PC-3 (cell line): ENCODE measurements around the gene ATP8A1. TPM values are rescaled to one million over a fixed set of nuclear protein-coding genes. Genes with fewer than 3 reads are reported as not detected.

Source experiments
- ATAC-seq: fragments of 200-7000 bp; cut with Tn5 transposase; 2 replicates; pipeline ENCODE4 v1.9.1; 2020; ENCODE audit warnings: mild to moderate bottlenecking, moderate library complexity
- BruUV-seq: library from RNA; stranded (reverse); fragments of 400-500 nt; replicated peaks from 2 replicates; lab custom pipeline; 2021; lab: Mats Ljungman, UMichigan
- CTCF ChIA-PET: fragments of 300-600 bp; sonication (Branson Sonifier 250); formaldehyde crosslinking; loops from one replicate; lab custom pipeline; 2022; ENCODE audit warnings: antibody characterized with exemption; lab: Charles Lee
- POLR2A ChIA-PET: fragments of 300-600 bp; sonication (Branson Sonifier 250); formaldehyde crosslinking; loops from one replicate; lab custom pipeline; 2022; ENCODE audit warnings: antibody characterized with exemption; ENCODE audit not compliant: unreplicated experiment; lab: Charles Lee
- DNase-seq: peaks from one replicate; pipeline ENCODE4 v3.0.0-alpha.2; 2015
- H2AFZ ChIP-seq: fragments of 300-600 bp; sonication (generic); 2 replicates; pipeline ENCODE4 v1.6.0; 2016; ENCODE audit warnings: antibody characterized with exemption, low read length
- H3F3A ChIP-seq: fragments of 300-600 bp; sonication (generic); one replicate; pipeline ENCODE4 v1.6.0; 2017; ENCODE audit warnings: antibody characterized with exemption, low read length, control low read depth, mild to moderate bottlenecking; ENCODE audit not compliant: unreplicated experiment
- H3K27ac ChIP-seq: fragments of 300-600 bp; sonication (generic); 2 replicates; pipeline ENCODE4 v1.5.1; 2016; ENCODE audit warnings: mild to moderate bottlenecking, low read length
- H3K27me3 ChIP-seq: fragments of 300-600 bp; sonication (generic); 2 replicates; pipeline ENCODE4 v1.6.1; 2016; ENCODE audit warnings: low read length, mixed read lengths
- H3K36me3 ChIP-seq: fragments of 300-600 bp; sonication (generic); 2 replicates; pipeline ENCODE4 v1.6.1; 2016; ENCODE audit warnings: low read depth, mixed run types, low read length, mixed read lengths
- H3K4me1 ChIP-seq: fragments of 300-600 bp; sonication (generic); 2 replicates; pipeline ENCODE4 v1.5.1; 2016; ENCODE audit warnings: low read length; ENCODE audit not compliant: insufficient read depth
- H3K4me2 ChIP-seq: fragments of 300-600 bp; sonication (generic); 2 replicates; pipeline ENCODE4 v1.6.0; 2016; ENCODE audit warnings: low read length
- H3K4me3 ChIP-seq: fragments of 300-600 bp; sonication (generic); 2 replicates; pipeline ENCODE4 v1.5.1; 2016; ENCODE audit warnings: mild to moderate bottlenecking, low read length, mixed read lengths
- H3K79me2 ChIP-seq: fragments of 300-600 bp; sonication (generic); 2 replicates; pipeline ENCODE4 v1.6.1; 2017; ENCODE audit warnings: low read length, mixed read lengths
- H3K9ac ChIP-seq: fragments of 300-600 bp; sonication (generic); 2 replicates; pipeline ENCODE4 v1.6.0; 2016; ENCODE audit warnings: mild to moderate bottlenecking, low read length
- H3K9me2 ChIP-seq: fragments of 300-600 bp; sonication (generic); replicated peaks from 2 replicates; pipeline ENCODE4 v1.6.1; 2016; ENCODE audit warnings: mixed run types, low read length, mixed read lengths
- H3K9me3 ChIP-seq: fragments of 300-600 bp; sonication (generic); 2 replicates; pipeline ENCODE4 v1.6.1; 2016; ENCODE audit warnings: low read length, mixed read lengths
- H4K20me1 ChIP-seq: fragments of 300-600 bp; sonication (generic); 2 replicates; pipeline ENCODE4 v1.6.1; 2016; ENCODE audit warnings: low read length, mixed read lengths
- CTCF ChIP-seq: fragments of 300-600 bp; sonication (generic); conservative IDR thresholded peaks from 2 replicates; pipeline ENCODE4 v1.5.1; 2017; ENCODE audit warnings: antibody characterized with exemption, low read depth, mild to moderate bottlenecking, low read length
- EZH2 ChIP-seq: fragments of 300-600 bp; sonication (generic); IDR thresholded peaks from one replicate; pipeline ENCODE4 v1.6.1; 2017; ENCODE audit warnings: antibody characterized with exemption, mild to moderate bottlenecking, low read length; ENCODE audit not compliant: unreplicated experiment
- EZH2phosphoT487 ChIP-seq: fragments of 300-600 bp; sonication (generic); IDR thresholded peaks from 2 replicates; pipeline ENCODE4 v1.6.1; 2018; ENCODE audit warnings: mild to moderate bottlenecking, antibody characterized with exemption, low read length, borderline replicate concordance
- intact Hi-C: fragments of 100-400 bp; cut with micrococcal nuclease; formaldehyde crosslinking; loops from 2 replicates; pipeline ENCODE4 v1.9.0; 2023
- total RNA-seq: library from RNA; depleted of rRNA; stranded (reverse); fragments of >200 nt; gene quantifications from 2 replicates; pipeline ENCODE4 v1.2.3, GENCODE V29; 2014

Gene ATP8A1
- total RNA-seq, 1 experiment from 2014 or later = 3.9 TPM

- H3F3A ChIP-seq = no peaks in the 10 kb centered on the region
- intact Hi-C loops = no loop called here
- ATAC-seq (no peak), DNase-seq (no peak)
- no peak overlapping the region for H3K4me3 ChIP-seq
- ChIA-PET POLR2A (no interaction called here), CTCF (no interaction called here)
- H4K20me1 ChIP-seq = no peaks in the 10 kb centered on the region
- no peak overlapping the region for H3K27ac ChIP-seq
- TF ChIP-seq EZH2 (no peak), CTCF (no peak), EZH2phosphoT487 (no peak)
- H3K9me2 ChIP-seq = no peaks in the 10 kb centered on the region
- no peak overlapping the region for H3K9ac ChIP-seq
- no peaks in the 10 kb centered on the region for H3K36me3 ChIP-seq
- no peaks in the 10 kb centered on the region for H3K9me3 ChIP-seq
- H3K4me2 ChIP-seq = no peak overlapping the region
- no peaks in the 10 kb centered on the region for H3K79me2 ChIP-seq
- no peaks in the 10 kb centered on the region for H3K4me1 ChIP-seq
- no TSS peak for BruUV-seq
- H2AFZ ChIP-seq = no peak overlapping the region
- no peaks in the 10 kb centered on the region for H3K27me3 ChIP-seq
These were observed 155.1 kb downstream of the ATP8A1 start for GRCh38 chr4:42501624-42502401.

GRCh38 chr4:42498040-42498439 is 158.9 kb downstream of the ATP8A1 start:
- Histone ChIP-seq H3K27me3 (no peaks in the 10 kb centered on the region), H3K9me2 (no peaks in the 10 kb centered on the region), H3K9ac (no peak overlapping the region), H3K9me3 (no peaks in the 10 kb centered on the region), H3K4me2 (no peak overlapping the region), H3K36me3 (no peaks in the 10 kb centered on the region), H3F3A (no peaks in the 10 kb centered on the region), H3K27ac (no peak overlapping the region), H3K4me1 (no peaks in the 10 kb centered on the region), H3K79me2 (no peaks in the 10 kb centered on the region), H2AFZ (no peak overlapping the region), H4K20me1 (no peaks in the 10 kb centered on the region), H3K4me3 (no peak overlapping the region)
- DNase-seq (no peak), ATAC-seq (no peak)
- TF ChIP-seq EZH2phosphoT487 (no peak), EZH2 (no peak), CTCF (no peak)
- ChIA-PET POLR2A (no interaction called here), CTCF (no interaction called here)
- no TSS peak for BruUV-seq
- intact Hi-C loops = no loop called here

GRCh38 chr4:42497142-42497910 is 159.6 kb downstream of the ATP8A1 start:
- no TSS peak for BruUV-seq
- H3K9ac ChIP-seq = no peak overlapping the region
- no peak overlapping the region for H3K27ac ChIP-seq
- POLR2A ChIA-PET = no interaction called here
- TF ChIP-seq CTCF = no peak
- no peak for TF ChIP-seq EZH2
- TF ChIP-seq EZH2phosphoT487 = no peak
- H3K4me1 ChIP-seq = no peaks in the 10 kb centered on the region
- no peaks in the 10 kb centered on the region for H3K9me3 ChIP-seq
- H2AFZ ChIP-seq = no peak overlapping the region
- no peaks in the 10 kb centered on the region for H3K36me3 ChIP-seq
- H3F3A ChIP-seq = no peaks in the 10 kb centered on the region
- no peak overlapping the region for H3K4me2 ChIP-seq
- ATAC-seq = no peak
- no peaks in the 10 kb centered on the region for H3K27me3 ChIP-seq
- no peaks in the 10 kb centered on the region for H3K79me2 ChIP-seq
- no peaks in the 10 kb centered on the region for H4K20me1 ChIP-seq
- CTCF ChIA-PET = no interaction called here
- no peak overlapping the region for H3K4me3 ChIP-seq
- no peak for DNase-seq
- intact Hi-C loops = no loop called here
- H3K9me2 ChIP-seq = no peaks in the 10 kb centered on the region
